MM.1S (cell line): Measurements from ENCODE around the gene LINC01488.

ENCODE experiments used
- DNase-seq: peaks from one replicate; pipeline ENCODE4 v3.0.0-alpha.2; 2015
- H2AFZ ChIP-seq: fragments of 300-600 bp; sonication (generic); 2 replicates; pipeline ENCODE4 v1.6.0; 2016; ENCODE audit warnings: antibody characterized with exemption, low read length
- H3F3A ChIP-seq: fragments of 300-600 bp; sonication (generic); 2 replicates; pipeline ENCODE4 v1.6.1; 2016; ENCODE audit warnings: mild to moderate bottlenecking, antibody characterized with exemption, low read length, moderate library complexity, mixed read lengths; ENCODE audit not compliant: insufficient read depth
- H3K27ac ChIP-seq: fragments of 300-600 bp; sonication (generic); 2 replicates; pipeline ENCODE4 v1.5.1; 2016; ENCODE audit warnings: mild to moderate bottlenecking, low read length
- H3K27me3 ChIP-seq: fragments of 300-600 bp; sonication (generic); replicated peaks from 2 replicates; pipeline ENCODE4 v1.6.0; 2016; ENCODE audit warnings: low read length; ENCODE audit not compliant: insufficient read depth
- H3K36me3 ChIP-seq: fragments of 300-600 bp; sonication (generic); replicated peaks from 2 replicates; pipeline ENCODE4 v1.6.1; 2016; ENCODE audit warnings: mild to moderate bottlenecking, low read length, mixed read lengths; ENCODE audit not compliant: insufficient read depth
- H3K4me1 ChIP-seq: fragments of 300-600 bp; sonication (generic); 2 replicates; pipeline ENCODE4 v1.6.1; 2016; ENCODE audit warnings: low read length, mixed read lengths
- H3K4me2 ChIP-seq: fragments of 300-600 bp; sonication (generic); 2 replicates; pipeline ENCODE4 v1.6.0; 2016; ENCODE audit warnings: low read depth, low read length
- H3K4me3 ChIP-seq: fragments of 300-600 bp; sonication (generic); 2 replicates; pipeline ENCODE4 v1.5.1; 2016; ENCODE audit warnings: low read length, mixed read lengths
- H3K79me2 ChIP-seq: fragments of 300-600 bp; sonication (generic); 2 replicates; pipeline ENCODE4 v1.6.1; 2016; ENCODE audit warnings: mixed run types, low read length, mixed read lengths
- H3K9ac ChIP-seq: fragments of 300-600 bp; sonication (generic); 2 replicates; pipeline ENCODE4 v1.6.1; 2016; ENCODE audit warnings: low read length, mixed read lengths
- H3K9me2 ChIP-seq: fragments of 300-600 bp; sonication (generic); replicated peaks from 2 replicates; pipeline ENCODE4 v1.6.1; 2016; ENCODE audit warnings: mild to moderate bottlenecking, low read length, mixed read lengths; ENCODE audit not compliant: insufficient read depth
- H3K9me3 ChIP-seq: fragments of 300-600 bp; sonication (generic); replicated peaks from 2 replicates; pipeline ENCODE4 v1.6.1; 2016; ENCODE audit warnings: mild to moderate bottlenecking, low read length, mixed read lengths; ENCODE audit not compliant: insufficient read depth
- H4K20me1 ChIP-seq: fragments of 300-600 bp; sonication (generic); 2 replicates; pipeline ENCODE4 v1.6.1; 2016; ENCODE audit warnings: mild to moderate bottlenecking, low read length, moderate library complexity, mixed read lengths; ENCODE audit not compliant: insufficient read depth
- EZH2 ChIP-seq: fragments of 300-600 bp; sonication (generic); optimal IDR thresholded peaks from 2 replicates; pipeline ENCODE3; 2017; ENCODE audit warnings: low read depth, mild to moderate bottlenecking, antibody characterized with exemption, low read length, mixed read lengths
- EZH2phosphoT487 ChIP-seq: fragments of 300-600 bp; sonication (generic); IDR thresholded peaks from 2 replicates; pipeline ENCODE4 v1.6.1; 2018; ENCODE audit warnings: antibody characterized with exemption, low read length
- TF ChIP-seq, protein P1 (sequence below): fragments of 300-600 bp; sonication (generic); IDR thresholded peaks from 2 replicates; pipeline ENCODE4 v1.5.1; 2016; ENCODE audit warnings: antibody characterized with exemption, low read length, mixed read lengths

The LINC01488 gene

DNA sequence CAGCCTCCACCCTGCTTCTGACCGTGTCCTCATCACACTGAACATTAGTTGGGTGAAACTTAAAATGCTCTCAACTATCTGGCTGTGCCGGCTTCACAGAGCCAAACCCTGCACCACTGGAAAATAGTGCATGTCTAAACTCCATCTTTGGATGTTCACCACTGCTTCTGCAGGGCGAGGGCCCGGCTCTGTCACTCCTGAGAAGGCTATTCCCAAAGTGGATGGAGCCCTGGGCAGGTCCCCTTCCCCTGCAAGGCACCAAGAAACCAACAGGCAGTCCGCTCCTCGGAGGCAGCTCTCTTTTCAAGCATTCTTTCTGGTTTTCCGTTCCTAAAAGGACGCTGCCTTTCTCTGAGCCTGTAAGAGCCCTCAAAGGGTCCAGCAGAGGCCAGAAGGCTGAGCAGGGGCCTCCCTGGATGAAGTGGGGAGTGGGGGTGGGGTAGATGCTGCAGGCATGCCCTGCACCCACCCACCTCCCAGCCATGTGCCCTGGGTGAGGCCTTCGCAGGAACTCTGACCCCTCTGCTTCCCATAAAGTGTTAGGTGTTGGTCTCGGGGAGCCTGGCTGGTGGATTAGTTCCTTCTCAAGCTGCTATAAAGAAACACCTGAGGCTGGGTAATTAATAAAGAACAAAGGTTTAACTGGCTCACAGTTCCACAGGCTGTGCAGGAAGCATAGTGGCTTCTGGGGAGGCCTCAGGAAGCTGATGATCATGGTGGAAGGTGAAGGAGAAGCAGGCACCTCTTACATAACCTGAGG is 23.3 kb downstream of the LINC01488 start:
- Histone ChIP-seq H3K27me3 (peaks cover 31% of the 10 kb centered on the region), H3K9me2 (no peaks in the 10 kb centered on the region), H2AFZ (no peak overlapping the region), H3K9ac (no peak overlapping the region), H3K4me3 (no peak overlapping the region), H3K27ac (no peak overlapping the region), H3K4me2 (no peak overlapping the region), H4K20me1 (no peaks in the 10 kb centered on the region), H3K79me2 (no peaks in the 10 kb centered on the region), H3K9me3 (no peaks in the 10 kb centered on the region), H3K36me3 (no peaks in the 10 kb centered on the region), H3K4me1 (0 out of 2 replicates have a peak, but pooled peaks cover 7% of the 10 kb centered on the region), H3F3A (no peaks in the 10 kb centered on the region)
- DNase-seq = no peak
- TF ChIP-seq, protein P1, sequence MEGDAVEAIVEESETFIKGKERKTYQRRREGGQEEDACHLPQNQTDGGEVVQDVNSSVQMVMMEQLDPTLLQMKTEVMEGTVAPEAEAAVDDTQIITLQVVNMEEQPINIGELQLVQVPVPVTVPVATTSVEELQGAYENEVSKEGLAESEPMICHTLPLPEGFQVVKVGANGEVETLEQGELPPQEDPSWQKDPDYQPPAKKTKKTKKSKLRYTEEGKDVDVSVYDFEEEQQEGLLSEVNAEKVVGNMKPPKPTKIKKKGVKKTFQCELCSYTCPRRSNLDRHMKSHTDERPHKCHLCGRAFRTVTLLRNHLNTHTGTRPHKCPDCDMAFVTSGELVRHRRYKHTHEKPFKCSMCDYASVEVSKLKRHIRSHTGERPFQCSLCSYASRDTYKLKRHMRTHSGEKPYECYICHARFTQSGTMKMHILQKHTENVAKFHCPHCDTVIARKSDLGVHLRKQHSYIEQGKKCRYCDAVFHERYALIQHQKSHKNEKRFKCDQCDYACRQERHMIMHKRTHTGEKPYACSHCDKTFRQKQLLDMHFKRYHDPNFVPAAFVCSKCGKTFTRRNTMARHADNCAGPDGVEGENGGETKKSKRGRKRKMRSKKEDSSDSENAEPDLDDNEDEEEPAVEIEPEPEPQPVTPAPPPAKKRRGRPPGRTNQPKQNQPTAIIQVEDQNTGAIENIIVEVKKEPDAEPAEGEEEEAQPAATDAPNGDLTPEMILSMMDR = no peak
- TF ChIP-seq EZH2phosphoT487 (no peak), EZH2 (no peak)

DNA sequence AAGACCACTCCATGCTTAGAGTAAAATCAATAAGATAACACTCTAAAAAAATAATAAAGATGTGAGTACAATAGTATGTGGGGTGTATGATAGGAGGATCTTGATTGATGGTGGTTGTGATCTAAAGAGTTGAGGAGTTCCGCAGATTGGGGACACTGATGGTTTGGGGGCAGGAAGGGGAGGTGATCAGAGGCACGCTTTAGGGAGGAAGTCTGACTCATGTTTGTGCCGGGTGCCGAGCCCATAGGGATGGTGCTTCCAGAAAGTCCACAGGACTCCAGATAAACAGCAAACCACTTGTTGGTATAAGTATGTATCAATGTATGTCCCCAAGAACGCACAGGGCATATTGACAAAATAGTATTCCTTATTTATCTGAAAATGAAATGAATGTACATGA is 27.5 kb downstream of the LINC01488 start:
- H3K27me3 ChIP-seq = peaks cover 73% of the 10 kb centered on the region
- H3K9me3 ChIP-seq = no peaks in the 10 kb centered on the region
- no peaks in the 10 kb centered on the region for H4K20me1 ChIP-seq
- H3K27ac ChIP-seq = no peak overlapping the region
- no peaks in the 10 kb centered on the region for H3K9me2 ChIP-seq
- H3K4me1 ChIP-seq = no peaks in the 10 kb centered on the region
- DNase-seq = no peak
- H2AFZ ChIP-seq = no peak overlapping the region
- H3F3A ChIP-seq = no peaks in the 10 kb centered on the region
- H3K4me3 ChIP-seq = no peak overlapping the region
- H3K4me2 ChIP-seq = no peak overlapping the region
- no peaks in the 10 kb centered on the region for H3K36me3 ChIP-seq
- TF ChIP-seq EZH2 (no peak), EZH2phosphoT487 (no peak)
- TF ChIP-seq, protein P1 = no peak
- H3K9ac ChIP-seq = no peak overlapping the region
- H3K79me2 ChIP-seq = no peaks in the 10 kb centered on the region

DNA sequence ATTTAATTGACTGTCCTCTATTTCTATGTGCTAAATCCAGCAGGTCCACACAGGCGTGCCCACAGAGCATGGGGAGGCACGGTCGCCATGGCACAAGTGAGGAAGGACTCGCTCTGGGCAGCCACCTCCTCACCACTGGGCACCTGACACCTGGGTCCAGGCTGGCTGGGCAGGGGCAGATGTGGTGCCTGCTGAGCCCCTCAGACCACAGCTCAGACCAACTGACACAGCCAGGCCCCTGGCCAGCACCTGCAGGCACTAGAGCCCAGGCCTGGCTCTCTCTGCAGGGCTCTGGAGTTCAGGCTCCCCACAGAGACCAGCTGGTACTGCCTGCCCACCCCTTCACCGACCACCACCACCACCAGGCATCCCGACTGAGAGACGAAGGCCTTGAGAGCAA is 27.9 kb downstream of the LINC01488 start:
- H3K4me3 ChIP-seq = no peak overlapping the region
- no peaks in the 10 kb centered on the region for H3K9me2 ChIP-seq
- H3K79me2 ChIP-seq = no peaks in the 10 kb centered on the region
- TF ChIP-seq EZH2 (no peak), EZH2phosphoT487 (no peak)
- TF ChIP-seq, protein P1 = no peak
- H3K9me3 ChIP-seq = no peaks in the 10 kb centered on the region
- no peaks in the 10 kb centered on the region for H3K36me3 ChIP-seq
- H3K9ac ChIP-seq = no peak overlapping the region
- H3K4me1 ChIP-seq = no peaks in the 10 kb centered on the region
- no peak for DNase-seq
- no peak overlapping the region for H3K27ac ChIP-seq
- H2AFZ ChIP-seq = no peak overlapping the region
- H4K20me1 ChIP-seq = no peaks in the 10 kb centered on the region
- H3K27me3 ChIP-seq = peaks cover 75% of the 10 kb centered on the region
- H3K4me2 ChIP-seq = no peak overlapping the region
- H3F3A ChIP-seq = no peaks in the 10 kb centered on the region
